Urothelium cell line (cell line): Measurements from ENCODE around the gene JMJD7.

ENCODE experiments used
- DNase-seq: peaks from one replicate; pipeline ENCODE4 v3.0.0; 2011; ENCODE audit warnings: low spot score, mixed read lengths
- FAIRE-seq: peaks from 2 replicates; lab custom pipeline; 2011; peaks lifted over from hg19 to GRCh38; lab: Jason Lieb, UNC

The JMJD7 gene

GRCh38 chr15:41839781-41840491 lies 12.0 kb downstream of the JMJD7 start:
- DNase-seq (no peak), FAIRE-seq (no peak)

DNA sequence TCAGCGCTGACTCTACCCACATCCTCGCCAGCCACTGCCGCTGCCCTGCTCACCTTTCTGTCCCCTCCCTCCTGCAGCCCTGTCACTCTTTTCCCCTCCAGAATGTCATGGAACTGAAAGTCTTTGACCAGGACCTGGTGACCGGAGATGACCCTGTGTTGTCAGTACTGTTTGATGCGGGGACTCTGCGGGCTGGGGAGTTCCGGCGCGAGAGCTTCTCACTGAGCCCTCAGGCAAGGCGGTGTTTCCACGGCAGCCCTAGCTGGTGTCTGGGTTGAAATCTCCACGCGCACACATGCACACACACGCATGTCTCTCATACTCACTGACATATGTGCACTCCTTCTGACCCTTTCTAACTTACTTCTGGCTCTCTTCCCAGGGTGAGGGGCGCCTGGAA lies 12.8 kb downstream of the JMJD7 start:
- DNase-seq (no peak), FAIRE-seq (no peak)

GRCh38 chr15:41841131-41841530 lies 13.2 kb downstream of the JMJD7 start:
- DNase-seq (no peak), FAIRE-seq (no peak)

GRCh38 chr15:41842229-41842628 lies 14.3 kb downstream of the JMJD7 start:
- no peak for DNase-seq
- FAIRE-seq = no peak

DNA sequence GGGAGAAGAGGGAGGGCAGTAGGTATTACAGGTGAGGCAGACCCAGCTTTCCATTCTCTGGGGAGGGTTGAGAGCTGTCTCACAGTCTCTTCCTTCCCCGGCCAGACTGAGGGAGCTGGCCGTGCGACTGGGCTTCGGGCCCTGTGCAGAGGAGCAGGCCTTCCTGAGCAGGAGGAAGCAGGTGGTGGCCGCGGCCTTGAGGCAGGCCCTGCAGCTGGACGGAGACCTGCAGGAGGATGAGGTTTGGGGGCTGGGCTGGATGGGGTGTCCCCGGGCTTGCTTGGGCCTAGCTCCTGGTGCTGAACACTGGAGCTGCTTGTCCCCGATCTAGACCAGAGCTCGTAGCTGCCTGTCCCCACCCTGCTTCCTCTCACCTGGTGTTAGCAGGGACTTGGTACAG lies 15.7 kb downstream of the JMJD7 start:
- no peak for FAIRE-seq
- no peak for DNase-seq

GRCh38 chr15:41844814-41845213 lies 16.9 kb downstream of the JMJD7 start:
- no peak for DNase-seq
- FAIRE-seq = no peak

DNA sequence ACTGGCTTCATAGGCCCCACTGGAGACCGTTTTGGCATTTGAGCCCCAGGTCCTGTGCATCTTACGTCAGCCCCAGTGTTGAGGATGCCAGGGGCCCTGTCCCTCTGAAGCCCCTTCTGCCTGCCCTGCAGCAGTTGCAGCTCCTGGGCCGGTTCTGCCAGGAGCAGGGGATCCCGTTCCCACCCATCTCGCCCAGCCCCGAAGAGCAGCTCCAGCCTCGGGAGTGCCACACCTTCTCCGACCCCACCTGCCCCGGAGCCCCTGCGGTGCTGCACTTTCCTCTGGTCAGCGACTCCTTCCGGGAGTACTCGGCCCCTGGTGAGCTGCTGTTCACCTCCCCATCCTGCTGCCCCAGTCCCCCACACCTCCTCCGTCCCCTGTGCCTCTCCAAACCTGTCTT lies 19.3 kb downstream of the JMJD7 start:
- no peak for FAIRE-seq
- no peak for DNase-seq

DNA sequence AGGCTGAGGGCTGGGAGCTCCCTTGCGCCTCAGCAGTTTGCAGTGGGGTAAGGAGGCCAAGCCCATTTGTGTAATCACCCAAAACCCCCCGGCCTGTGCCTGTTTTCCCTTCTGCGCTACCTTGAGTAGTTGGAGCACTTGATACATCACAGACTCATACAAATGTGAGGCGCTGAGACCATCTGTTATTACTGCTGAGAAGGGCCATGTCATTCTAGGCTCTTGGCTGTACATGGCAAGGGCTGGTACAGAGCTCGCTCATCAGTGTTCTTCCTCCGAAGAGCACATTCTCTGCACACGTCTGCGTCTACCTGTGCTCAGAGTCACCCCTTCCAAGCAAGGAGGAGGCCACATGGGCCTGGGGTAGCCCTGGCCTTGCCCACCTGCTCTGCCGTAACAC lies 20.1 kb downstream of the JMJD7 start:
- DNase-seq = no peak
- no peak for FAIRE-seq

DNA sequence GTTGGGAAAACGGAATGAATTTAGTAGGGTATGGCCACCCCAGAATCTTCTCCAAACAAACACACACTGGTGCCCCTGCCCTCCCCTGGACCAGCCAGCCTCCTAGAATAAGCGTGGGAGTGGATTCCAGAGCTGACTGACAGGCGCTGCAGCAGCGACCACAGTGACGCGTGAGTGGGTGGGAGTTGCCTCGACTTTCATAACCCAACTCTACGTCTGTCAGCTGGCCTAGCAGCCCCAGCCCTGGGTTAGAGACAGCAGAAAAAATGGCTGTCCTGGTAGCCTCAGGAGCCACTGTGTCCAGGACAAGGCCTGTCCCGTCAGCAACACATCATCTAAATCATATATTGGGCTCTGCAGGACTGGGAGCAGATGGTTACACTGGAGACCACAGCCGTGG lies 20.7 kb downstream of the JMJD7 start:
- DNase-seq = no peak
- no peak for FAIRE-seq

DNA sequence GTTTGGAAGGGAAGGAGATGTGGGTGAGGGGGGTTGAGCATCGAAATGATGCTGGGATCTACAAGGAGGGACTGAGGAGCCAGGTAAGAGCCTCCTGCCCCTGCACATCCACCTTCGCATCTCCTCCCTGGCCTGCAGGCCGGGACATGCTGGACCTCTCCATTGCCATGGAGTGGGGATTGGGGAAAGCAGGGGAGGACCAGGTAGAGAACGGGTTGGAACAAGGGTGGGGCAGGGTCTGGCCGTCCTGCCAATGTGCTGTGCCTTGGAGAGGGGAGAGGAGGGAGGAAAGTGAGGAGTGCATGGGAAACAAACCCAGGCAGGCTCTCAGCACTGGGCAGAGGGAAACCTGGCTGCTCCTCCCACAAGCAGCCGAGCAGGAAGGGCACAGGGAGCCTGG lies 21.3 kb downstream of the JMJD7 start:
- DNase-seq (no peak), FAIRE-seq (no peak)

- DNase-seq = no peak
- no peak for FAIRE-seq
Measured at GRCh38 chr15:41849861-41850260, 22.0 kb downstream of the JMJD7 start.

DNA sequence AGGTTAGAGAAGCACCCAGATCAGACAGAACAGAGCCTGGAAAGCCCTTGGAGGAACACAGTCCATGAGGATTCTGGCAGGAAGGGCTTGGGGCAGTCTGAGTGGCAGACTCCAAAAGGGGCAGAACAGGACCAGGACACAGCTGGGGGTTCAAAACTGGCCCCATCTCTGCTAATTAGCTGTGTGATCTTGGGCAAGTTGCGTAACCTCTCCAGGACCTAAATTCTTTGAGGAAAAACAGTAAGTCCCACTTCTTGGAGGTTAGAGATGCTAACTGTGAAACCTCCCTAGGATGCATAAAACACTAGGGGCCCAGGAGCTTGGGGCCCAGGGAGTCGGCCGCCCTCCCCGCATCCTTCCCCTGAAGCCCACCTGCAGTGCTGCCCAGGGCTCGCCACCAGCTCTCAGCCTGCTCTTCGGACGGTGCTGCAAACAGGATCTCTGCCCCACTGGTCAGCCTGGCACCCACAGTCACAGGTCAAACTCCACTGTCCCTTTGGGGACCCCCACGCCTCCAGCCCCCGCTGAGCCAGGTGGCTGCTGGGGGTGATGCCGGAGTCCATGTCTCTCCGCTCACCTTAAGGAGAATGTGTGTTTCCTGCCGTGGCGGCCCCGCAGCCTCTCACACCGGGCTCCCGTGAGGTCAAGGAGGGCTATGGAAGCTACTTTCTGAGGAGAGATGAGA lies 22.7 kb downstream of the JMJD7 start:
- no peak for FAIRE-seq
- DNase-seq = no peak

- DNase-seq = no peak
- no peak for FAIRE-seq
Measured at GRCh38 chr15:41851167-41851523, 23.3 kb downstream of the JMJD7 start.

GRCh38 chr15:41851755-41852370 lies 24.0 kb downstream of the JMJD7 start:
- DNase-seq = no peak
- FAIRE-seq = no peak

DNA sequence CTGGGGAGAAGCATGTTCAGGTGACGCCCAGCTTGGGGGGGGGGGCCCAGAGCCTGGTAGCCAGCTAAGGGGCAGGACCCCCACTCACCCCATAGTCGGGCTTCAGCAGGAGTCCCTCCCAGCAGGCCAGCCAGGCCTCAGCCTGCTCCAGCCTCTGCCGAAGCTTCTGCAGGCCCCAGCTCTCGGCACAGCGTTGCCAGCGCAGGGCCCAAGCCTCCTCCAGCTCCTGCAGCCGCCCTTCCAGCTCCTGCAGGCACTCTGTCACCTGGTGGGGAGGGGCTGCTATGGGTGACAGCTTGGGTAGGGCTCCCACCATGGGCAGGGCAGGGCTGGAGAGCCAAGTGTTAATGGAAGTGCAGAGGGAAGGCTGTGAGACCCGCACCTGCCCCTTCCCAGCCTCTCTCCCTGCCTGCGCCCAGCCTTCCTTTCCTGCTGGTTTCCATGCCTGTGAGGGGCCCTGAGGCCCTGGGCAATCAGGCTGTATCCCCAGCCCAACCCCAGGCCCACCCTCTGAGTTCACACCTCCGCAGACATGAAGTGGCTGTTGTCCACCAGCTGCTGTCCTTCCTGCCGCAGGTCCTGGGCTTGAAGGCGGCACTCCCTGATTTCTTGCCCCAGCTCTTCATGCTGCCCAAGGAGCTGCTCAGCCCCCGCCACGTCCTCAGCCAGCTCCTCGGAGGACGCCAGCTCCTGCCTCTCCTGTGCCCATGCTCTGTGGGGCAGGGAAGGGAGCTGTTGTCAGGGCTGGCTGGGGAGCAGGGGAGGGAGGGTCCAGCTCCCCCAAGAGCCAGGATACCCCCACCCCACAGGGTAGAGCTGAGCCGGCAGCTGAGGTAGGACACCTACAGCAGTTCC lies 25.1 kb downstream of the JMJD7 start:
- DNase-seq (no peak), FAIRE-seq (no peak)

DNA sequence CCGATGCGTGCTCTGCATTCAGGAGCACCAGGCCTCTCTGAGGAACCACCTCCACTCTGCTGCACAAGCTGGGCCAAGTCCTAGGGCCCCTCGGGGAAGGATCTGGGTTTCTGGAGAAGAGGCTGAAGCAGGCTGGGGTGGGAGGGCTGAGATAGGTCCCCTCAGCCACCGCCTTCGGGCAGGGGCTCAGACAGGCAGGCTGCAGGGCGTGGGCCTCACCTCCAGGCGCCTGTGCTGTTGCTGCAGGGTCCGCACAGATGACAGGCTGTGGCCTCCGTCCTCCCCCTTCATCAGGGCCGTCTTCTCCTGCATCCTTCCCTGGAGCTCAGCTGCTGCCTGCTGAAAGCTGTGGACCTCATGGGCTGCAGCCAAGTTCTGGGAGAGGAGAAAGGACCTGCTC lies 25.9 kb downstream of the JMJD7 start:
- no peak for DNase-seq

DNA sequence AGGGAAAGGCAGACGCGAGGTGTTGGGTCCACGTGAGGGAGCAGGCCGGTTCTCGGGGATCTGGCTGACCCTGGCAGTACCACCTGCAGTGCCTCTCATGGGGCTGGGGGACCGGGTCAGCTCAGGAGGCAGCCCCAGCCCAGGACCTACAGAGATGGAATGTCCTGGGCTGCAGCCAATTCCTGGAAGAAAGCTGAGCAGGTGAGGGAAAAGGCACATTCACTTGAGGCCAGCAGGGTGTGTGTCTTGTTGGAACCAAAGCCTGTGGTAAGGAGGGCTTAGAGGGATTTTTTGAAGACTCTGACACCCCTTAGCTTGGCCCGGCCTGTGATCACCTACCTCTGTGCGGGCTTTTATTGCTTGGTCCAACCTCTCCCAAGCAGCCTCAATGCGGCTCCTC lies 26.6 kb downstream of the JMJD7 start:
- FAIRE-seq (no peak), DNase-seq (no peak)

More for the DNA sequence above, 25.9 kb downstream of the JMJD7 start:
- FAIRE-seq = no peak

DNA sequence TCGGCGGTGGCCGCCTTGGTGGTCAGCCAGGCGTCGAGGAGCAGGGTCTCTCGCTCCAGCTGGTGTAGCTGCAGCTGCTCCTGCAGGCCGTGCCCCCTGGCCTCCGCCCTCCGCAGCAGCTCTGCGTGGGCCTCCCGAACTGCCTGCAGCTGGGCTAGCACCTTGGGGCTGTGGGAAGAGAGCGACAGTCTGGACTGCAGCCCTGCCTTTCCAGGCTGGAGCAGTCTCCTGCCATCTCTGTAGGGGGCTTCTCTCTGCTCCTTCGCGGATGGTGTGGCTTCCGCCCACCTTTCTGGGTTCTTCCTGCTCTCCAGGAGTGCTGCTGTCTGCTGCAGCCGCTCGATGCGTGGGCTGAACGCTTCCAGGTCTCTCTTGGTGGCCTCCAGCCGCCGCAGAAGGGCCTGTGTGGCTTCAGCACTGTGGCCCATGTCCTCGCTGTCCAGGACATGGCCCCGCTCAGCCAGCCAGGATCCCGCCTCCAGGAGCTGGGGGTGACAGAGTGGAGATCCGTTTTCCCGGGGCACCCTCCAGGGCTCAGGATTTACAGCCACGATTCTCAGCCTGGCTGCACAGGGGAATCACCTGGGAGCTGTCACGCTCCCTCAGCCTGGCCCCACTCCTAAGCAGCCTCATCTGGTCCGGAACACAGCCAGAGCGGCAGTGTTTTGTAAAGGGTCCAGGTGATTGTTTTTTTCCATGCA lies 27.5 kb downstream of the JMJD7 start:
- DNase-seq (no peak), FAIRE-seq (no peak)

DNA sequence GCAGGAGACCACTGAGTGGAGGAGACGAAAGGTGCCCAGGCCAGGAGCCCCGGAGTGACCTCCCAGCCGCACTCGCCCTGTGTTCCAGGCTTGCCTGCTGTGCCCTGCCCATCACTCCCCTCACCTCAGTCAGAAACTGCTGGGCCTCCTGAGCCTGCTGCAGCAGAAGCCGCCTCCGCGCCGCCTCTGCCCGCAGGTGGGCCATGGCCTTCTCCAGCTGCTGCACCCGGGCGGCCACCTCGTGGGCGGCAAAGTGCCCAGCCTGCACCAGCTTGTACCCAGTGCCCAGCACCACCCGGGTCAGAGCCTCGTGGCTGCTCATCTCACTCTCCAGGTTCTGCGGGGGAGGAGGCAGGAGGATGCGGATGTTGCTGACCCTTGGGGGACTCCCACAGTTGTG lies 28.4 kb downstream of the JMJD7 start:
- FAIRE-seq = no peak
- DNase-seq = no peak

DNA sequence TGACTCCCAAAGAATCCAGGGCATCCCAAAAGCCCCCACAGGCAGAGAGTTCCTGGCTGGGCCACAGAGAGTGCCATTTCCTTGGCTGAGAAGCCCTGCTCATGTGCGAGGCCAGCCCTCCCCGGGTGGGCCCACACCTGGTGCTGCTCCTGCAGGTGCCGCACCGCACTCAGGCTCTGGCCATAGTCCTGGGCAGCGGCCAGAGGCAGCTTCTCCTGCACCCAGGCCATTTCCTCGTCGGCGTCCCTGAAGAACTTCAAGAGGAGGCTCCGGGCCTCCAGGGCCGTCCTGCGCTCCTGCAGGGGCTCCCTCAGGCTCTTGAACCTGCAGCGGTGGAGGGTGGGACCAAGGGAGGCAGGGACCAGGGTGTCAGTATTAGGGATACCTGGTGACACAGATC lies 28.8 kb downstream of the JMJD7 start:
- DNase-seq = no peak
- no peak for FAIRE-seq

GRCh38 chr15:41857316-41857715 lies 29.4 kb downstream of the JMJD7 start:
- DNase-seq (no peak), FAIRE-seq (no peak)
